HG02610 (cell line): ENCODE results near the gene SCN2B.
"Not testable (repeated sequence)": the region's sequence is repeated elsewhere in the genome, so short reads cannot be mapped to it uniquely, and the experiment has no call there.

Experiments used
- ATAC-seq: cut with Tn5 transposase; IDR thresholded peaks from one replicate; pipeline ENCODE4 v1.9.1; 2021; ENCODE audit warnings: mild to moderate bottlenecking, moderate library complexity; ENCODE audit not compliant: unreplicated experiment

The SCN2B gene

GRCh38 chr11:118207079-118207478 lies 30.6 kb upstream of the SCN2B start:
- ATAC-seq = no peak

- ATAC-seq = no peak
Observed at GRCh38 chr11:118206391-118207031, 30.1 kb upstream of the SCN2B start.

GRCh38 chr11:118205606-118206378 lies 29.4 kb upstream of the SCN2B start:
- ATAC-seq = no peak

- no peak for ATAC-seq
Observed at GRCh38 chr11:118202599-118203422, 26.4 kb upstream of the SCN2B start.

- ATAC-seq = no peak
Observed at GRCh38 chr11:118201966-118202365, 25.5 kb upstream of the SCN2B start.

- ATAC-seq = no peak
Observed at GRCh38 chr11:118200901-118201680, 24.7 kb upstream of the SCN2B start.

- ATAC-seq = no peak
Observed at GRCh38 chr11:118200497-118200896, 24.1 kb upstream of the SCN2B start.

GRCh38 chr11:118199135-118199534 lies 22.7 kb upstream of the SCN2B start:
- ATAC-seq = no peak

- no peak for ATAC-seq
Observed at GRCh38 chr11:118198370-118198769, 21.9 kb upstream of the SCN2B start.

- no peak for ATAC-seq
Observed at GRCh38 chr11:118194835-118195627, 18.6 kb upstream of the SCN2B start.

GRCh38 chr11:118193910-118194566 lies 17.6 kb upstream of the SCN2B start:
- ATAC-seq = no peak

GRCh38 chr11:118192817-118193216 lies 16.4 kb upstream of the SCN2B start:
- ATAC-seq = not testable (repeated sequence)

GRCh38 chr11:118190942-118191506 lies 14.6 kb upstream of the SCN2B start:
- ATAC-seq = not testable (repeated sequence)

- no peak for ATAC-seq
Observed at GRCh38 chr11:118186346-118187107, 10.1 kb upstream of the SCN2B start.

GRCh38 chr11:118184784-118185579 lies 8.5 kb upstream of the SCN2B start:
- no peak for ATAC-seq

- ATAC-seq = not testable (repeated sequence)
Observed at GRCh38 chr11:118183691-118184090, 7.3 kb upstream of the SCN2B start.

GRCh38 chr11:118180300-118180703 lies 3.9 kb upstream of the SCN2B start:
- ATAC-seq = no peak

GRCh38 chr11:118176778-118177134 lies 317 bp upstream of the SCN2B start:
- ATAC-seq = no peak
